ENCODE results near the gene NOS3. TPM values are rescaled to one million over a fixed set of nuclear protein-coding genes. Genes with fewer than 3 reads are reported as not detected.

NOS3 gene
- total and polyA plus RNA-seq, 2 of the 13 experiments (the other 11 are each of a cell fraction or from before 2014, with no cell fraction given), result 3.7 to 7.5 TPM

GRCh38 chr7:151062111-151062398 lies 71.2 kb downstream of the NOS3 start (continued):
- TF ChIP-seq RXRA (CRISPR knock-in tag; IDR thresholded peaks at IDR 0.05), result 0 out of 2 replicates have a peak, but pooled peaks have one; percentile 8
- no peak for TF ChIP-seq LBX2 (CRISPR knock-in tag; IDR thresholded peaks at IDR 0.05; ENCODE audit: borderline replicate concordance)
- no peak for TF ChIP-seq ZFP37 (CRISPR knock-in tag; IDR thresholded peaks at IDR 0.05; ENCODE audit: borderline replicate concordance)
- TF ChIP-seq ZFAT (CRISPR knock-in tag; conservative IDR thresholded peaks at IDR 0.05), result no peak
- no peak for TF ChIP-seq ZNF20 (CRISPR knock-in tag; IDR thresholded peaks at IDR 0.05)
- 0 out of 2 replicates have a peak, but pooled peaks have one; percentile 25 for TF ChIP-seq RFX5 (IDR thresholded peaks at IDR 0.05; ENCODE audit: low read depth, low read length)
- TF ChIP-seq IRX3 (CRISPR knock-in tag; IDR thresholded peaks at IDR 0.05; ENCODE audit: borderline replicate concordance, low read depth), result 0 out of 2 replicates have a peak, but pooled peaks have one; percentile 38

- H2AFZ ChIP-seq (ENCODE audit: low read length), result no peak overlapping the region
- CTCF ChIA-PET (ENCODE audit: low intra/inter-chr PET ratio, low total read pairs), result no interaction called here
- POLR2A ChIA-PET, result interaction anchor here (0.6 to 4.4 kb wide), 20 partner anchors 10 to 457 kb away, joined by 3 to 144 read pairs (median 6); partner anchors contain the start of genes ABCB8, ABCF2, AGAP3 and FASTK
- peaks cover 16% of the 10 kb centered on the region for H3K79me2 ChIP-seq (ENCODE audit: insufficient read depth, low read length)
- peaks cover 8 to 32% of the 10 kb centered on the region in 2 experiments; a peak in 4 of 5 replicates for H3K36me3 ChIP-seq (replicated peaks in 1 of 2; ENCODE audit: control insufficient read depth in 1 of 2, insufficient read depth in 2 of 2, low read length in 2 of 2)
- no TSS peak for BruUV-seq (replicated peaks)
- H3K4me2 ChIP-seq (ENCODE audit: low read depth, low read length), result peak overlapping the region; percentile 98
- peaks cover 45% of the 10 kb centered on the region for H3K4me1 ChIP-seq (ENCODE audit: insufficient read depth, low read length)
- H3K4me3 ChIP-seq (replicated peaks in 1 of 3; ENCODE audit: insufficient read depth in 1 of 3, low read depth in 2 of 3, low read length in 3 of 3), result peak overlapping the region; percentile 62 to 80 (median 70)
- peaks cover 4% of the 10 kb centered on the region; the same call in 1 of the 2 replicates for H4K20me1 ChIP-seq (ENCODE audit: insufficient read depth, low read length)
- FAIRE-seq (peak; percentile 97), ATAC-seq (peak; percentile 59), DNase-seq (ENCODE audit: low spot score) (peak; percentile 97)
- H3K9ac ChIP-seq (ENCODE audit: insufficient read depth, low read depth, low read length), result peak overlapping the region; percentile 82
- no peaks in the 10 kb centered on the region for H3K9me3 ChIP-seq (ENCODE audit: low read length)
- WGBS (ENCODE audit: low lambda C conversion rate), result 1% methylated on average over 14 of the region's 43 CpGs
- H3K27ac ChIP-seq (ENCODE audit: extremely low read length, insufficient read depth, low read length), result peak overlapping the region; percentile 95
- in situ Hi-C loops (cut with HindIII; ENCODE audit: extremely low pct_ligation_motif_present, low pct_unique_long_range_greater_than_20kb) (no loop called here), intact Hi-C loops (cut with micrococcal nuclease; ENCODE audit: unreplicated experiment) (loop anchor here (1.0 kb wide), 1 partner anchor 18 kb away; the partner anchor contains the start of gene FASTK)
- no peaks in the 10 kb centered on the region; a peak in 1 of 5 replicates for H3K27me3 ChIP-seq (ENCODE audit: control insufficient read depth in 1 of 2, insufficient read depth in 2 of 2, low read length in 2 of 2)
- TF ChIP-seq ZBTB38 (CRISPR knock-in tag; IDR thresholded peaks at IDR 0.05) (peak; percentile 12; the same call in 1 of the 2 replicates), FOXA1 (IDR thresholded peaks at IDR 0.05) (no peak), FOXA1 (CRISPR knock-in tag; IDR thresholded peaks at IDR 0.05) (peak; percentile 7; the same call in 1 of the 2 replicates), SALL2 (CRISPR knock-in tag; IDR thresholded peaks at IDR 0.05) (0 out of 2 replicates have a peak, but pooled peaks have one; percentile 55), CBX5 (CRISPR knock-in tag; IDR thresholded peaks at IDR 0.05; ENCODE audit: borderline replicate concordance) (no peak), ETS1 (CRISPR knock-in tag; IDR thresholded peaks at IDR 0.05) (no peak), FOXO1 (CRISPR knock-in tag; IDR thresholded peaks at IDR 0.05) (no peak), ETV5 (CRISPR knock-in tag; IDR thresholded peaks at IDR 0.05; ENCODE audit: borderline replicate concordance) (peak; percentile 49; the same call in 1 of the 2 replicates), ZNF513 (CRISPR knock-in tag; conservative IDR thresholded peaks at IDR 0.05) (no peak), ZNF234 (CRISPR knock-in tag; conservative IDR thresholded peaks at IDR 0.05) (no peak), IRF2 (CRISPR knock-in tag; IDR thresholded peaks at IDR 0.05) (no peak), ZSCAN5A (CRISPR knock-in tag; IDR thresholded peaks at IDR 0.05; ENCODE audit: borderline replicate concordance) (no peak)
Measured at GRCh38 chr7:151062399-151063211, 71.8 kb downstream of the NOS3 start.
